IPS-NIHi11 (cell line): ENCODE data around the gene PHF21A.
"Not testable (repeated sequence)": the region's sequence is repeated elsewhere in the genome, so short reads cannot be mapped to it uniquely, and the experiment has no call there.

ENCODE experiments used
- DNase-seq: peaks from one replicate; pipeline ENCODE4 v3.0.0; 2012; ENCODE audit warnings: mixed read lengths, low spot score

The PHF21A gene

DNA sequence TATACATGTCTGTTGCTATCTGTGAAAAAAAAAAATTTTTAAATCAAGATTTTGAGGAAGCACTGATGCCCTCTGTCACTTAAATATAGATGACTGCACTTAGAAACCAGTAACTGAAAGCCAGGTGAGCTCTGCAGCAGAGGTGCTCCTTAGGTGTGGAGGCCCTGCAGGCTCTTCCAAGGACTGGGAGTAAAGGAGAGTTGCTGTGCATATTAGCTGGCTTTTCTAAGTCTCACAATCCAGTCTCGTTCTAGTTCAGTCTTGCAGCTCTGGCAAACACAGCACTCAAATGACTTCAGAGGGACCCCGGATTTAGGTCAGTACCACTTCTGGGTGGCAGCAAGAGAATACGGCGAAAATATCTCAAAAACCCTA lies 137.8 kb downstream of the PHF21A start:
- DNase-seq, result no peak

DNA sequence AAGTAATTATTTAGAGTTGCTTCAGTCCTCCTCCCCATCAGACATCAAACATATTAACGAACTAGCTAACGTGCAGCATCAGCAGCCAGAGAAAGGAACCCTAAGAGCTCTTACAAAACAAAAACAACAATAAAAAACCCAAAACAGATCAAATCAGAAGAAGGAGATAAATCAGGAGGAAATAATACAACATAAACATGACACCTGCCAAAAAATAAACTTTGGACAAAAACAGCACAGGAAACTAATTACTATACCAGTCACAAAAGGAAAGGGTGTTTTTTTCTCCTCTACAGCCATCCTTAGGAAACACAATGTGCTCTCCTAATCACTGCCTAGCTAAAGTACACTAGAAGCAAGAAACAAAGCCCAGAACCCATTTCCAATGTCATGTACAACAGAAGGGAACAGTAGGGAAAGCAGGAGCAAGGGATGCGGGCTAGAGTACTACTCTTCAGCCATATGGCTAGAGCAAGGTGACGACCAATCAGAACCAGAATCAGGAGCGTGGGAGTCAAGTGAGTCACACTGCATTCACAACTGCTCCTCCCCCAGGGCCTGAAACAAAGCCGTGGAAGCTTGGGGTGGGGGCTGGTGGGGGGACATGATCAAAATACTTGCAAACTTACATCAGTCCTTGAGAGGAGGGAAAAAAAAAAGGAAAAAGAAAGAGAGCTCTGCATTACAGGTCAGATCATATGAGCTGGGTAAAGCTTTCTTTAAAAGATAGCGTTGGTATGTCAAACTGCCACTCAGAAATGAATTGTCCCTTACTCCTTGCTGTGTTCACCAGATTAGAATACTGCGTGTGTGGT lies 138.4 kb downstream of the PHF21A start:
- DNase-seq, result peak; percentile 81

DNA sequence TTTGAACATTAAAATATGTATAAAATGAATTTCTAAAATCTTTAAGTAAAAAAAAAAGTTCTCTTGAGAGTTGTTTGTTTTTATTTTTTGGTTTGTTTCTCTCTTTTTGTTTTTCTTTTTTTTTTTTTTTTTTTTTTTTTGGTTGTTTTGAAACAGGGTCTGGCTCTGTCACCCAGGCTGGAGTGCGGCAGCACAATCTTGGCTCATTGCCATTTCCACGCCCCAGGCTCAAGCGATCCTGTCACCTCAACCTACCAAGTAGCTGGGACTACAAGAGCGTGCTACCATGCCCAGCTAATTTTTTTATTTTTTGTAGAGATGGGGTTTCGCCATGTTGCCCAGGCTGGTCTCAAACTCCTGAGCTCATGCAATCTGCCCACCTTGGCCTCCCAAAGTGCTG lies 139.4 kb downstream of the PHF21A start:
- DNase-seq, result not testable (repeated sequence)

DNA sequence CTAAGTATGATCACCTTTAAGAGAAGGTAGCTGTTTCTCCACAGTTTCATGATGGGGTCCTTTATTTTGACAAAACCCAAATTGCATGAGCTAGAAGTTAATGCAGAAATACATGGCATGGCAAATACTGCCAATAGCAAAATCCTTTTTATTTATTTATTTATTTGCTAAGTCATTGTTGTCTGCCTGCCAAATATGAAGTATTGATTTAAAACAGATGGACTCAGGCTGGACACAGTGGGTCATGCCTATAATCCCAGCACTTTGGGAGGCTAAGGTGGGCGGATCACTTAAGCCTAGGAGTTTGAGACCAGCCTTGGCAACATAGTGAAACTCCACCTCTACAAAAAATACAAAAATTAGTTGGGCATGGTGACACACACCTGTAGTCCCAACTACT lies 146.4 kb downstream of the PHF21A start:
- no peak for DNase-seq

DNA sequence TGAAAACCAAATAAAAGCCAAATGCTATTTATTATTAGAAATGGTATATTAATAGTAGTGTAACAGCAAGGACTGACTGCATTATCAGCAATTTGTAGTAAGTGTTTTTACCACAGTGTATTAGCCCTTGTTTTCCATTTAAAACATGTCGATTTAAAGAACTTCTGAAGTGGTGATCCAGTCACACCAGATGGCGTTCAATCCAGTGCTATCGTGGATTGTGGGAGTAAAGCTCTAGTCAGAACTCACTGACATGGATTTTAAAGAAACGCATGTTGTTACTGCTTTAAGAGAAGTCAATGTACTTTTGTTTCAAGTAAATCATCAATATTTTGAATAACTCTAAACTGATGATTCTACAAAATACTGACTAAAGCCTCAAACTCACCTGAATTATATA lies 147.7 kb downstream of the PHF21A start:
- DNase-seq, result no peak

DNA sequence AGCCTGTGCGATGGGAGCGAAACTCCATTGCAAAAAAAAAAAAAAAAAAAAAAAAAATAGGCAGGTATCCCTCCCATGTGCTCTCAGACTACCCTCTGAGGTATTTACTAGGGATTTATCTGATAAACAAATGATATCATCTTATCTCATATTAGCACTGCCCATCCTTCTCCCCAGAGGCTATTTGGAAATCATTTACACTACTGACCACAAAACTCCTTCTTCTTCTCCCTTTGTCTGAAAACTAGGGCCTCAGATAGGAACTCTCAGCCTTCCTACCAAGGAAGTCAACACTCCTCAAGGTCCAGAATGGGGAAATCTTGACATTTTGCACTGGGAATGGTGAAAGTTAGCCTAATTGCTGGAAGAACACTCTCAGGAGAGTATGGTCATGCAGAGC lies 152.4 kb downstream of the PHF21A start:
- DNase-seq, result no peak

DNA sequence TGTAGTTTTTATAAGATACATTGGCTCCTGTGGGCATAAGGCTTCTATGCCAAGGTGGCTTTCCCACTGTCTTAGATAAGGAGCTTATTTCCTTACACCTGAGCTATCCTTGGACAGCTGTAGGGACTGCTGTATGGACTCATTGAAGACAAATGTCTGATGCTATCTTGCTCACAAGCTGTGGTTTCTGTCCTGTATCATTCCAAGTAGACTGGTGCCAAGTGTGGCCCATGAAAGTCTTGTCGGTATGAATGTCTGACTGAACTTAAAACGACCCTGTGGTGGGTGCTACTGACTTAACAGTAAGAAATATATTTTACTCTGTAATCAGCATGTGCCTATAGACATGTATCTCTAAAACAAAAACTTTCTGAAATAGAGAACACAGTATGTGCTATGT lies 153.7 kb downstream of the PHF21A start:
- DNase-seq, result no peak

DNA sequence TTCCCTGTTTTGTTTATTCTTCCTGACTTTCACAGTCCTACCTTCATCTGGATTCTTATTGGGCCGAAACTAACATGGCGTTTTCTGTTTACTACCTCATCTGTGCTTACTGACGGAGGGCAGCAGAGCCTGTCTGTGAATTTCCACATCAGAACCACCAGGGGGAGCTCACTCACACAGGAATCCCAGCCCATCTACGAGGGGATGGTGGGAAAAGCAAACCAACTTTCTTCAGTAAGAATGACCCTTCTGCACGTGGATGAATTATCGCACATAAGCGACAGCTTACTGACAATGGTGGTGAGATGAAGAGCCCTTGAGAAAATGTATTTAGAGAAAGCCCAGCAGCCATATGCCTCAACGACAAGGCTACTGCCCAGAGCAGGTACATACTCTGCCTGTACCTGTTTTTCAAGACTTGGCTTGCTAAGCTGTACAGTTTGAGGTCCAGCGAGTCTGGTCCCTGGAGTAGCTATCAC lies 156.3 kb downstream of the PHF21A start:
- peak; percentile 84 for DNase-seq

DNA sequence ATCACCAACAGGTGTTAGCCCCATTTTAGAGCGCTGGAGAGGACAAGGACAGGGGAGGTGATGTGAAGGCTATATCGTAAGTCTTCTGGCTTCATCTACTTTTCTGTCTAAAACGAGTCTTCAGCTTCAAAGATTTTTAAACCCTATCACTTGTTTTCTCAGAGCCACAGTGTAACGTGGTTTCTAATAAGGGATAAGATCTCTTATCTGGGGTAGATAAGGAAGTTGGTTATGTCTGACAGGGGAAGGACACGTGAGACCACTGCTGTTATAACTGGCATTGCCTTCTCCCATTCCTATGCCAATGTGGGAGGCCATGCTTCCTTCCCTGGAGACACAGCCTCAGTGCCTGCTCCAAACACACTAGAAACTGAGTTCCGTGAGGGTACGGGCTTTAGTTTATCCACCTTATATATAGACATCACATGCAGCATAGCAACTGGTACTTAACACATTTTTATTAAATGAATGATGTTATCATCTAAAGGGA lies 159.5 kb downstream of the PHF21A start:
- DNase-seq, result no peak

DNA sequence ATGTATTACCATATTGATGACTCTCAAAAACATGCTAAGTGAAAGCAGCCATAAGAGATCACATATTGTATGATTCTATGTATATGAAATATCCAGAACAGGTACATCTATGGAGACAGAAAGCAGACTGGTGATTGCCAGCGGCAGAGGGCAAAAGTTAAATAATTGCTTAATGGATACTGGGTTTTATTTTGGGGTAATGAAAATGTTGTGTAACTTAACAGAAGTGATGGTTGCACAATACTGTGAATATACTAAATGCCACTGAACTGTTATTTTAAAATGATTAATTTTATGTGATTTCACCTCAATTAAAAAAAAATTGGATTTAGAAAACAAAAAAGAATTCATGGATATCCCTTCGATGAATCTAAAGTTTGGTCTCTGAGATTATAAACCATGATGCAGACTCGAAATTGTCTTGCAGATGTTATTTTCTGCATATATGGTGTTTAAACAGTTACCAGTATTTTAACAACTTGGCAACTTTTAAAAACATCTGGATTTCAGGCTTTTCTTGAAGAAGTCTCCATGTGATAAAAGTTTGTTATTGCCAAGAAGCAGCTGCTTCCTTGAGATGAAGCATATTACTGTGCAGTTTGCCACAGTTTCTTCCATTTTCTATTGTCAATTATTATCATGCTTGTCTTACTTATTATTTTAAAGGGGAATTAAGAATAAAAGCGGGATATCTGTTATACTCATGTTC lies 160.7 kb downstream of the PHF21A start:
- no peak for DNase-seq

DNA sequence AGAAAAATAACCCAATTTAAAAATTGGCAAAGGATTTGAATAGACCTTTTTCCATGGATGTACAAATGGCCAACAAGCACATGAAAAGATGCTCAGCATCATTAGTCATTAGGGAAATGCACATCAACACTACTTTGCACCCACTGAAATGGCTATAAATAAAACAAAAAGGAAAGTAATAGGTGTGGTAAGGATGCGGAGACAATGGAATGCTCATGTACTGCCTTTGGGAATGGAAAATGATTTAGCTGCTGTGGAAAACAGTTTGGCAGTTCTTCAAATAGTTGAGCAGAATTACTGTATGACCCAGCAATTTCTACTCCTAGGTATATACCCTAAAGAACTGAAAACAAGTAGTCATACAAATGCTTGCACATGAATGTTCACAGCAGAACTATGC lies 161.4 kb downstream of the PHF21A start:
- DNase-seq, result no peak

DNA sequence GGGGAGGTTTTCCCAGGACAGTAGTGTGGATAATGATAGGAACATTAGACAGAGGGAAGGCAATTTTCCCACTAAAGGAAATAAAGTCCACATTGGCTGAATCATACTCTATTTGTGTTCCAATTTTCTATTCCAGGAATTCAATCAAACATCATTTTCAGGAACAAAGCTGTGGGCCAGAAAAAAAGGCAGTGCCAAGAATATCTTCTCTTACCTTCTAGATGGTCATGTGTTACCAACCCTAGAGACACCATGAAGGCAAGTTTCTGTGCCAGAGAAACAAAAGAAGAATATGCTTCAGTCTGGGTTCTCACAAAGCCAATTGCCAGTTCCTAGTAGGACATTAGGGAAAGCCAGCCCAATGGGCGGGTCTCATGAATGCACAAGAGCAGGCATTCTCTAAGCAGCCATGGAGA lies 171.3 kb downstream of the PHF21A start:
- DNase-seq, result no peak

DNA sequence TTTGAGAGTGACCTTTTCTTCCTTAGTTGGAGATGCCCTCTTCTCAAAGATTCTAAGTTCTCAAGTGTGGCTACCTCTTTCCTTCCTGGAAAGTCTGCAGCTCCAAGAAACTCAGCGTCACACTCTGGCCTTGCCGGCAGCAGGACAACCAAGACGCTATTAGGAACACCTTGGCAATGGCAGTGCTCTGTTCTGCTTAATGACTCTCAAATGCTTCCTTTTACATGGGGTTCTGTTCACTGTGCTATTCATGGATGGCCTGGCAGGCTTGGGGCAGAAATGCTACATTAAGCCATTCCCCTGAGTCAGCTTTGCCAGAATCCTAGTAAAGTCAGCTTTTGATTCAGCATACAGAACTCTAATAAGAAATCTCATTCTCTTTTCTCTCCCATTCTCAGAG lies 172.9 kb downstream of the PHF21A start:
- DNase-seq, result no peak

DNA sequence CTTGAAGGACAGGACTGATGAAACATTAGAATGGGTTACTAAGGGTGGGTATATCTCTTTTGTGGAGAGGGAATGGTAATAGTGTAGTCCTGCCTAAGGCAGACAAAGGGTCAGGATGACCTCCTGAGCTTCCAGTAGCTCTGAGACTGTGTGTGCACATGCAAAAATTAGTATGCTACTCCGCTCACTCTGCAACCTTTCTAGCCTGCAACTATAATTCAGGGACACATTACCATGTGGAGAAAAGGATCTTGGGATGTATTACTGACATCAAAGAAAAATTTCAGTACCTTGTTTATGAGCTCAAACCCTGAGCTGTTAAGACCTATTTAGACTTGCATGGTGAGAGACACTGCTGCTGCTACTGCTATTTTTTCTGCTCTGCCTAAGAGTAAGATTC lies 173.4 kb downstream of the PHF21A start:
- DNase-seq, result no peak

DNA sequence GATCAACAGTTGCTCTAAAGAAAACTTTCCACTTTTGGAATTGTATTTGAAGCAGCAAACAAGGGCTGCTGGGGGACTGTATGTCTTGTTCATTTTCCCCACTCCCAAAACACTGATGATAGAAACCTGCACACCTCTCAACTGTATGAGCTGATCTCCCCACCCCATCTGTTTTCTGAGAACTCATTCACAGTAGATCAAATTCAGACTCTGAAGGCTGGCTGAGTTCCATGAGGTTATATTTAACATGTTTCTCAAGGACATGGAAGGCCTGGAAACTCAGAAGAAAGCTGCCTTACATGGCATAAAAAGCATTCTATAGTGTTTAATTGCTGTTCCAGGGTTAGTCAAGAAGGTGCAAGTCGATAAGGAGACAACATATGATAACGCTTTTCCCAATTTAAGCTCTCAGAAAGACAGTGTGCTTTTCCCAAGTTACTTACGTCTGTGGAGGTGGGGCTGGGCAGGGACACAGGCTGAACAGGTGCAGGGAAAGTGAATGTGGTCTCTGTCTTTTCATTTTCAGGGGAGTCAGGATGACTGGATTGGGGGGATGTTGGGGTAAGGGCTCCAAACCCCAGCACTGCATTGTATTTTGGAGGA lies 175.8 kb downstream of the PHF21A start:
- DNase-seq, result no peak

DNA sequence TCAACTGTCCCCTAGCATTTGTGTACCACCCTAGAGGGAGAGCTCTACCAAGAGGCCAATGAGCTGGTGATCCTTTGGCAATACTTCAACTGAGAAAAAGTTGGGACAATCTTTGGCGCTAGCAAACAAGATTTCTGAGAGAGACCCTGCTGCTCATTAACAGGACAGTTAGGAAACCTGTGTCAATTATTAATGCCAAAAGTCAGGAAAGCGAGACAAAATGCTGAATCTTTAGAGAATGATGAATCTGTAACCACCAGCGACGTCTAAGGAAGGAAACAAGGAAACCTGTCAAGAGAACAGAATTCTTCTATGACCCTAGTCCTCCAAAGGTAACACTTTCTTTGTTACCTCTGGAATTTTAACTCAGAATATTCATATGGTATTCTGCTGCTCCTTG lies 178.9 kb downstream of the PHF21A start:
- no peak for DNase-seq

DNA sequence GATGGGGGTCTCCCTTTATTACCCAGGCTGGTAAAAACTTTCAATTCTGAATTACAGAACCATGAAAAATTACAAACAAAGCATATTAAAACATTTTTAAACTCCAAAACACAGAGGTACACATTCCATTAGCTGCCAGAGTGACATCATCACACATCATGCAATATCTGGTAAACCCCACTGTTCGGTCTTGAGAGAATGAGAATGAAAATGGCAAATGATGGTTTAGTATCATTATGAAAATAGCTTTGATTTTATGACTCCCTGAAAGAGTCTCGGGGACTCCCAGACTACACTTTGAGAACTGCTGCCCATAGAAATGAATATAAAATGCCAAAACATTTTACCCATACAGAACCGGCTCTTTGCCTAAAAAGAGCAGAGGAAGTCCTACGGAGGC lies 180.0 kb downstream of the PHF21A start:
- DNase-seq, result no peak

DNA sequence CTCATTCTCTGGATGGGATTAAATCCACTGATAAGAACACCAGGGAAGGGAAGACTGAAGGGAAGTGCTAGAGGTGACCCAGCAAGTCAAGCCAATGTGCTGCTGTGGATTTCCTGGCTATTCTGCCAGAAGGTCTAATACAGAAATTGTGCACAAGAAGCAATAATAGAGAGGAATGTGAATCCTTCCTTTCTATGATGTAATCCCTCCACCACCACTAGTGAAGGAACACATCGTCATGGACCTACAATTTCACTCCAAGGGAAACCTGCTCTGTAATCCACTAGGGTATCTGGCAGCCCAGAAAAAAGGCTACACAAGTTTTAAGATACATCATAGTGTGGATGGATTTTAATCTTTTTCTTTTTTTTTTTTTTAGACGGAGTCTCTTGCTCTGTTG lies 181.4 kb downstream of the PHF21A start:
- DNase-seq, result no peak

DNA sequence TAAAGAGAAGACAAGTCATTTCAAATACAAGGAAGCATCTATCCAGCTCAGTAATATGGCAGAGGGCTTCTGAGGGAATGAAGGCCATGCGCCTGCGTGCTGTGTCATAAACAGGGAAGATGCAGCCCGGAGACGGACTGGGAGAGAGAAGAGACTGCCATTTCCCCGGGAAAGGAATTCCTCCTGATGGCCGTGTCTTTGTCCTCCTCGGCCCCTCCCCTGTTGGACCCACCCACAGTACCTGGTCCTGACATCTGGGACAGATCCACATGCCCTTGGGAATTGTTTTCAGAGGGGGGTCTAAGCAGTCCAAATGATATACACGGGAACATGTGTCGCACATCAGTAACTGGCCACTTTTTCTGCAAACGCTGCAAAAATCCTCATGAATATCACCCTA lies 183.3 kb downstream of the PHF21A start:
- DNase-seq, result no peak

DNA sequence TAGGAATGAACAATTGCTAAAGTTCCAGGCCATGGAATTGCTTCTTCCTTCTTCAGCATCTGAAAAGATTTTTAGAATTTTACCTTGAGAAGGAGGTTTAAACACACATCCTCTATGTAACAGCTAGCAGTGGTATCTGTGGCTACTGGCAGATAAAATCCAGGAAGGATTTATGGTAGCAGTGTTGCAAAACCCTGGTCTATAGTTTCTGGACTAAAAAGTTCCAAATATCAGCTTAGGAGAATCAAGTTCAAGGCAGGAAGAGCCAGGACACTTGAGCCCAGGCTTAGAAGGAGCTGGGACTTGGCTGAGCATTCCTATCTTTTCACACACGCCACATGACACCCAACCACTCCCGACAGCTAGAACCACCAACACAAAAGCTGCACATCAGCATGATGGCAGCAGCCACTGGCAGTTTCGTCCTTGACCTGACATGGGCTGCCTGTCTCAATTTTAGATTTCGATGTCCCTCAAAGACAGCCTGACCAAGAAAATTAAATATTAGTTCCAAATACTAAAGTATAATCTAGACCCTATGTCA lies 184.7 kb downstream of the PHF21A start:
- DNase-seq, result no peak

DNA sequence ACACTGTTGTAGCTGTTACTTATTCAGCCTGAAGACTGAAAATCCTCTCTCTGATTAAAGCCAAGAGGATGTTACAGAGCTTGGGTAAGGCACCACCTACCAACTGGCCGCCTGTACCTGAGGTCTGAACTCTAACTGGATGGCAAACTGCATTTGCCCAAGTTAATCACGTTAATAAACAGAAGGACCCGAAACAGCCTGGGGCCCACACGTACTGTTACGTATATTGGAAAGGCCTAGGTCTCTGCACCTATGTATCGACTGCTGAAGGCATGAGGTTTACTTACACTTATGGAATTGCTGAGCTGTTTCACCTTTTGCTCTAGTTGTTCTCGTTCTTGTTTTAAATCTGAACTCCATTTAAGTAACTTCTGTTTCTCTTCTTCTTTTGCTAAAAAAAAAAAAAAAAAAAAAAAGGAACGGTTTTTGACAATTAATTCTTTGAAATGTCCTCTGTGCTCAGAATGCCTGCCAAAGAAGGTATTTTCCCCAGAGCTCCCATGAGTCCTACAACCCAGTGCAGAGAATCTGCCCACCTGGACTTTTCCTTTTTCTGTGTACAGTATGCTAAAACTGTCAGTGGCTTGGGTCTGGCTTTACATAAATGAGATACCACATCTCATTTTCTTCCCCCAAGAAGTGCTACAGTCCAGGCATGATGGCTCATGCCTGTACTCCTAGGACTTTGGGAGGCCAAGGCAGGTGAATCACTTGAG lies 185.7 kb downstream of the PHF21A start:
- no peak for DNase-seq
